ENCODE measurements around the gene OBSL1.

DNA sequence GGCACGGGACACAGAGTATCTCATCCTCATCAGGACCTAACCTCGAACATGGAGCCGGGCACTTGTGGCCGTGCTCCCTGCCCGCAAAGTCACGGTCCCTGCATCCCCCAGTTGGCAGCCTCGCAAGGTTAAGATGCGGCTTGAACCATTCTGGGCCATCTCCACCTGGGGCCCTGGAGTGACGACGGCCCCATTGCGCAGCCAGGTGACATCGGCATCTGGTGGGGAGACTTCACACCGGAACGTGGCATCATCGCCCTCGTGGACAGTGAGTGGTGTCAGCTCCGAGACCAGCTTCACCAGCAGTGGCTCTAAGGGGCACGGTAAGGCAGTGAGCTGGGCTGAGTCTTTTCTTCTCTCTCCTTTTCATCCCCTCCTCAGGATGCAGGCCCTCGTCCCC, 14.9 kb downstream of the OBSL1 start:
- TF ChIP-seq POLR2A (IDR thresholded peaks at IDR 0.05) (no peak), CTCF (IDR thresholded peaks at IDR 0.05) (no peak), EP300 (IDR thresholded peaks at IDR 0.05) (no peak)

All from ovary (tissue), 3 donors.